K562 (cell line): Measurements from ENCODE around the gene STK11. TPM values are rescaled to one million over a fixed set of nuclear protein-coding genes. Genes with fewer than 3 reads are reported as not detected.

Experiments used
- ATAC-seq: fragments of 200-7000 bp; cut with Tn5 transposase; 3 replicates; pipeline ENCODE4 v1.9.1; 2020; ENCODE audit warnings: moderate library complexity
- BruUV-seq: library from RNA; stranded (reverse); fragments of 400-500 nt; replicated peaks from 2 replicates; lab custom pipeline; 2021; lab: Mats Ljungman, UMichigan
- CTCF ChIA-PET: fragments of 300-600 bp; formaldehyde crosslinking; extraction: SDS; loops from one replicate; lab custom pipeline; 2021; ENCODE audit warnings: low intra/inter-chr PET ratio; lab: Yijun Ruan, JAX
- POLR2A ChIA-PET: fragments of 300-600, 350-650 bp; sonication (Branson Sonifier 250); formaldehyde crosslinking; extraction: SDS; loops from one replicate; lab custom pipeline; 2021; ENCODE audit warnings: antibody characterized with exemption, inconsistent platforms; lab: Yijun Ruan, JAX
- DNase-seq, 4 experiments: peaks; one replicate each; pipeline versions ENCODE4 v3.0.0 to v3.0.0-alpha.2; 2011 to 2018; ENCODE audit warnings: low spot score in 3 of 4, mixed read lengths in 3 of 4; ENCODE audit errors: extremely low read depth in 1 of 4
- FAIRE-seq: peaks from 2 replicates; lab custom pipeline; 2011; peaks lifted over from hg19 to GRCh38; lab: Jason Lieb, UNC
- H2AFZ ChIP-seq: 2 replicates; pipeline ENCODE4 v1.6.0; 2011; ENCODE audit warnings: low read depth, low read length, control low read depth, inconsistent platforms
- H3K27ac ChIP-seq: fragments of 200-600 bp; 3 replicates; pipeline ENCODE4 v1.8.0; 2011; ENCODE audit warnings: low read depth, mild to moderate bottlenecking, control low read depth, inconsistent platforms, low read length, moderate library complexity, mixed read lengths; ENCODE audit errors: extremely low read depth
- H3K27me3 ChIP-seq, 2 experiments: fragments of 300-600 bp in 1 of 2; 2 replicates in 1 of 2; 3 replicates in 1 of 2; pipeline versions ENCODE4 v1.6.0 to v1.8.0; 2011; ENCODE audit warnings: inconsistent platforms in 2 of 2, low read length in 2 of 2, mild to moderate bottlenecking in 1 of 2, mixed read lengths in 1 of 2, moderate library complexity in 1 of 2; ENCODE audit not compliant: control insufficient read depth in 2 of 2, insufficient read depth in 2 of 2
- H3K36me3 ChIP-seq: fragments of 300-600 bp; 3 replicates; pipeline ENCODE4 v1.8.0; 2011; ENCODE audit warnings: mild to moderate bottlenecking, low read length, inconsistent platforms; ENCODE audit not compliant: control insufficient read depth, insufficient read depth
- H3K4me1 ChIP-seq, 2 experiments: fragments of 200-600 bp in 1 of 2; replicated peaks in 1 of 2; 2 replicates in 1 of 2; 3 replicates in 1 of 2; pipeline versions ENCODE4 v1.5.1 to v1.8.0; 2011; ENCODE audit warnings: inconsistent platforms in 2 of 2, low read length in 2 of 2, mild to moderate bottlenecking in 1 of 2, mixed read lengths in 1 of 2, moderate library complexity in 1 of 2; ENCODE audit not compliant: control insufficient read depth in 2 of 2, insufficient read depth in 2 of 2
- H3K4me2 ChIP-seq: 2 replicates; pipeline ENCODE4 v1.6.1; 2011; ENCODE audit warnings: low read length, control low read depth, inconsistent platforms, mixed read lengths; ENCODE audit not compliant: insufficient read depth
- H3K4me3 ChIP-seq: fragments of 200-600 bp; sonication (generic), shearing (Covaris generic); 2 replicates; pipeline ENCODE4 v1.5.1; 2016; ENCODE audit warnings: control low read depth, inconsistent platforms
- H3K79me2 ChIP-seq: fragments of 200-600 bp; 3 replicates; pipeline ENCODE4 v1.8.0; 2011; ENCODE audit warnings: low read length, inconsistent platforms; ENCODE audit not compliant: control insufficient read depth, insufficient read depth
- H3K9ac ChIP-seq, 2 experiments: 2 replicates each; pipeline versions ENCODE4 v1.6.0 to v1.6.1; 2011; ENCODE audit warnings: low read depth in 2 of 2, low read length in 2 of 2, control low read depth in 1 of 2, inconsistent platforms in 1 of 2, mild to moderate bottlenecking in 1 of 2, mixed read lengths in 1 of 2; ENCODE audit not compliant: insufficient read depth in 1 of 2
- H3K9me1 ChIP-seq: one replicate; pipeline ENCODE4 v1.6.0; 2011; ENCODE audit warnings: inconsistent platforms, mild to moderate bottlenecking, low read length, moderate library complexity; ENCODE audit not compliant: control insufficient read depth, insufficient read depth
- H3K9me3 ChIP-seq: replicated peaks from 2 replicates; pipeline ENCODE4 v1.5.1; 2011; ENCODE audit warnings: low read depth, low read length, inconsistent platforms; ENCODE audit not compliant: control insufficient read depth, insufficient read depth
- H4K20me1 ChIP-seq: replicated peaks from 2 replicates; pipeline ENCODE4 v1.6.1; 2011; ENCODE audit warnings: low read length, inconsistent platforms, mixed read lengths; ENCODE audit not compliant: control insufficient read depth, insufficient read depth
- CTCF ChIP-seq, 3 experiments: IDR thresholded peaks in 2 of 3; conservative IDR thresholded peaks in 1 of 3; 2 replicates each; pipeline ENCODE4 v1.5.1; 2011 to 2012; ENCODE audit warnings: low read length in 3 of 3, mild to moderate bottlenecking in 3 of 3, control low read depth in 2 of 3, improper control_type of control experiment in 1 of 3, inconsistent platforms in 1 of 3, low read depth in 1 of 3, mixed read lengths in 1 of 3, moderate library complexity in 1 of 3; ENCODE audit not compliant: insufficient read depth in 2 of 3
- DPF2 ChIP-seq: fragments of 450-650 bp; IDR thresholded peaks from 2 replicates; pipeline ENCODE4 v1.6.1; 2016
- KDM2B ChIP-seq: fragments of 250-450 bp; sonication (Bioruptor Pico); IDR thresholded peaks from 2 replicates; pipeline ENCODE4 v1.8.0; 2021; ENCODE audit warnings: mild to moderate bottlenecking, moderate library complexity
- MITF ChIP-seq: IDR thresholded peaks from 2 replicates; pipeline ENCODE4 v1.6.1; 2014; ENCODE audit warnings: antibody characterized with exemption
- SPI1 ChIP-seq: IDR thresholded peaks from 2 replicates; pipeline ENCODE4 v1.6.1; 2011; ENCODE audit warnings: low read depth, low read length, control low read depth, borderline replicate concordance
- WGBS: fragments of 100-300 bp; shearing (Covaris generic); methylation state at CpG from one replicate; pipeline ENCODE4 v1.1.6; 2016; ENCODE audit warnings: low coverage, mixed read lengths; ENCODE audit not compliant: insufficient coverage; ENCODE audit errors: missing lambda C conversion rate; 5-methylcytosine and 5-hydroxymethylcytosine counted together
- in situ Hi-C: fragments of 300-500 bp; cut with MboI; formaldehyde crosslinking; loops from 4 replicates; pipeline ENCODE4 v1.15.0; 2018; ENCODE audit warnings: inconsistent platforms, mixed read lengths
- intact Hi-C: fragments of 100-400 bp; cut with micrococcal nuclease; formaldehyde crosslinking; loops from 2 replicates; pipeline ENCODE4 v1.14.2; 2022
- polyA plus RNA-seq, 8 experiments: library from polyadenylated mRNA; depleted of rRNA in 4 of 8; stranded (reverse) in 5 of 8; unstranded in 3 of 8; fragments of >200 nt; fragmentation: Nextera tagmentation in 2 of 8; fragmentation: Illumina TruSeq in 1 of 8; extraction: Ambion mirVana in 2 of 8; extraction: Trizol in 1 of 8; gene quantifications; 2 replicates each; pipeline versions ENCODE4 v1.2.1 to v1.2.3, GENCODE V29; 2011 to 2014; ENCODE audit warnings: inconsistent platforms in 1 of 8, missing spikeins in 1 of 8
- total RNA-seq, 7 experiments: library from RNA; depleted of rRNA in 6 of 7; stranded (reverse); fragments of >200 nt in 6 of 7; fragmentation: Illumina TruSeq in 2 of 7; extraction: Trizol in 2 of 7; gene quantifications; 2 replicates each; pipeline versions ENCODE4 v1.2.1 to v1.2.3, GENCODE V29; 2011 to 2021; ENCODE audit warnings: low replicate concordance in 1 of 7

STK11 gene
- total and polyA plus RNA-seq, 9 of the 15 experiments (the other 6 are each of a cell fraction or from before 2014, with no cell fraction given), result 0.15 to 96.5 (median 31.7) TPM

- in situ Hi-C loops, result loop anchor here (25.0 kb wide), 1 partner anchor 477 kb away; the partner anchor contains the start of gene MISP
- DNase-seq, result no peak
- peak overlapping the region; percentile 54; the same call in 1 of the 2 replicates for H3K4me3 ChIP-seq
- TF ChIP-seq DPF2 (0 out of 2 replicates have a peak, but pooled peaks have one; percentile 22), KDM2B (no peak), CTCF (IDR thresholded peaks at IDR 0.05 in 2 of 3, conservative IDR thresholded peaks at IDR 0.05 in 1 of 3; ENCODE audit: insufficient read depth in 2 of 3, low read depth in 1 of 3, low read length in 3 of 3) (0 out of 6 replicates have a peak, but pooled peaks of 1 of the 3 experiments have one; percentile 1), MITF (no peak), SPI1 (0 out of 2 replicates have a peak, but pooled peaks have one; percentile 19)
- peak overlapping the region; percentile 94 for H3K4me2 ChIP-seq
- peak overlapping the region; percentile 92 for H3K27ac ChIP-seq
- H3K79me2 ChIP-seq, result peaks cover 36% of the 10 kb centered on the region
- no peaks in the 10 kb centered on the region for H3K27me3 ChIP-seq
- peaks cover 30 to 98% of the 10 kb centered on the region in 2 experiments for H3K4me1 ChIP-seq
- 65% methylated on average over 11 of the region's 11 CpGs for WGBS
- peaks cover 4% of the 10 kb centered on the region for H3K9me1 ChIP-seq
- intact Hi-C loops, result no loop called here
- H3K9ac ChIP-seq, result peak overlapping the region; percentile 86 to 99
- BruUV-seq, result no TSS peak
- H4K20me1 ChIP-seq, result no peaks in the 10 kb centered on the region
- no peaks in the 10 kb centered on the region for H3K9me3 ChIP-seq
- peak overlapping the region; percentile 96 for H2AFZ ChIP-seq
- H3K36me3 ChIP-seq, result peaks cover 32% of the 10 kb centered on the region; the same call in 2 of the 3 replicates
- ATAC-seq, result no peak
- POLR2A ChIA-PET, result interaction anchor here (0.6 to 0.7 kb wide), 2 partner anchors 135 to 144 kb away, joined by 3 read pairs; partner anchors contain the start of gene POLR2E
- no peak for FAIRE-seq
- CTCF ChIA-PET, result interaction anchor here (1.0 to 4.8 kb wide), 3 partner anchors 19 to 318 kb away, joined by 3 to 29 read pairs (median 21); no protein-coding TSS in a partner anchor
Measured at GRCh38 chr19:1239420-1239795, 33.8 kb downstream of the STK11 start.
